DMS153 (cell line): ENCODE data around the gene MAP2K4.
"Not testable (repeated sequence)": the region's sequence is repeated elsewhere in the genome, so short reads cannot be mapped to it uniquely, and the experiment has no call there.

Experiments used
- DNase-seq: peaks from one replicate; lab custom pipeline; 2025; lab: John Stamatoyannopoulos, UW

MAP2K4 gene

DNA sequence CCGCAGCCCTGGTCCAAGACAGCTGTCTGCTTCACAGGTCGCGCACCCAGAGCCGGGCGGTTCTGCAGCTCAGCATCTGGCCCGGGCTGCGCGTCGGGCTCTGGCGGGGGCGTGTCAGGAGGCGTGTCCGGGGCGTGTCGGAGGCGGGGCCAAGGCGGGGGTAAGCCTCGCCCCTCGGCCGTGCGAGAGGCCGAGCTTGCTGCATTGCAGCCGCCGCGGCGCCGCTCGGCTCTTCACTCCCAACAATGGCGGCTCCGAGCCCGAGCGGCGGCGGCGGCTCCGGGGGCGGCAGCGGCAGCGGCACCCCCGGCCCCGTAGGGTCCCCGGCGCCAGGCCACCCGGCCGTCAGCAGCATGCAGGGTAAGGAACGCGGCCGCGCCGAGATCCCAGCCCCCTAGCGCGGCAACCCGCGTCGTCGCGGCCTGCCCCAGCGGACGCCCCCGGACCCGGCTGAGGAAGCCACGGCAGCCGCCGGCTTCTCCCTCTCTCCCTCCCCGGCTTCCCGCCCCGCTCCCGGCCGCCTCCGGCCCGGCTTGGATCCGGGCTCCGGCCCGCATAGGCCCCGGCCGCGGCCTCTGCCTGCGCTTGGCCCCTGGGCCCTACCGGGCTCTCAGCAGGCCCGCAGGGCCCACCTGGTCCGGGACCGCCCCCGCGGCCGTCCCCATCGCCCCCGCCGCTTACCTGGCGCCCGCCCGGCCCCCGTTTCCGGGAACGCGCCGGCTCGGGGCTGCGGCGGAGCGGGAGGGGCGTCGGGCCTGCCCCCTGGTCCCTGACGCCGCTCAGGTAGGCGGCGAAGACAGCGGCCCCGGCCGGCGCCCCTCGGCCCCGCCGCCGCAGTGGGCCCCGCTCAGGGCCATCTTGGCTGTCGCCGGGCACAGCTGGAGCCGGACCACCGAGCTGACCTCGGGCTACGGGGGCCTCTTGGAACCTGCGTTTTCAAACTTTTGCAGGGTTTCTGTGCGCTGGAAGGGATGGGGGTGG lies at the start of gene MAP2K4:
Gene MAP2K4 (plus strand): TSS at position 236 of the 981 bp plus-strand sequence. CDS start 10 bp downstream, at position 246.
- peak; percentile 30 for DNase-seq

DNA sequence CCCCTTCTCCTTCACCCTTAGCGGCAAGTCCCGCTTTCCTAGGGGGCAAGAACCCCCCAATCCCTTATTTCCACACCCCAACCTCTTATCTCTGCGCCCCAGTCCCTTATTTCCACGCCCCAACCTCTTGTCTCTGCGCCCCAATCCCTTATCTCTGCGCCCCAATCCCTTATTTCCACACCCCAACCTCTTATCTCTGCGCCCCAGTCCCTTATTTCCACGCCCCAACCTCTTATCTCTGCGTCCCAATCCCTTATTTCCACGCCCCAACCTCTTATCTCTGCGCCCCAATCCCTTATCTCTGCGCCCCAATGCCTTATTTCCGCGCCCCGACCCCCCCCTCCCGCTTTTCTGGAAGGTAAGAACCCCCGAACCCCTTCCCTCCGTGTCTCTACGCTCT lies 47.9 kb upstream of the MAP2K4 start:
- not testable (repeated sequence) for DNase-seq

DNA sequence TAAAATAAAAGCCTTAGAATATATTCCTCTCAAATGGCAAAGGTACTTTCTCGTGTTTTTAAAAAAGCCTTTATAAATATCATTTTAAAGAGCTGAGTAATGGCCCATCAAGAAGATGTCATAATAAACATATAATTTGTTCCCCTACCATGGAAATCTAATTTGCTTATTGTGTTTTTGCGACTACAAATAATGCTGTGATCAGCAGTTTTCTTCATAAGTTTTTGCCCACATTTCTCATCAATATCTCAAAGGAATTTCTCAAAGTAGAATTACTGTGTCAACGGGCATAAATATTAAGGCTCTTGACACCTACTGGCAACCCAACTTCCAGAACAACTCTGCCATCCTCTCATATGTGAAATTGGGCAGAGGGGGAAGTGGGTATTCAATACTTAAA lies 40.9 kb upstream of the MAP2K4 start:
- no peak for DNase-seq

DNA sequence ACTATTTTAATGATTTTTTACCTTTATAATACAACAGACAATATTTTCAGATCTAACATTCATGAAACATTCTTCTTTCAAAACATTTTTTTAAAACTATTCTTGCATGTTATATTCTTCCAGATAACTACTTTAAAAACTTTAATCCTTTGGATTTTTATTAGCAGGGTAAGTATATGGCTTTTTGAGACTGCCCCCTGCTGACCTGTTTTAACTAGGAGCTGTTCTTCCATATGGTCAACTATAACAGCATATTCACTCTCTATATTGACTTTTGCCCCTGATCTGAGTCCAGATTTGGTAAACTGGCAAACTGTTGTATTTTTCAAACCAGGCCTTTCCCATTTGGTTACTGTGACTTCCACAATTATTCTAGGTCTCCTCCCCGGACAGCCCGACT lies 39.9 kb upstream of the MAP2K4 start:
- no peak for DNase-seq

DNA sequence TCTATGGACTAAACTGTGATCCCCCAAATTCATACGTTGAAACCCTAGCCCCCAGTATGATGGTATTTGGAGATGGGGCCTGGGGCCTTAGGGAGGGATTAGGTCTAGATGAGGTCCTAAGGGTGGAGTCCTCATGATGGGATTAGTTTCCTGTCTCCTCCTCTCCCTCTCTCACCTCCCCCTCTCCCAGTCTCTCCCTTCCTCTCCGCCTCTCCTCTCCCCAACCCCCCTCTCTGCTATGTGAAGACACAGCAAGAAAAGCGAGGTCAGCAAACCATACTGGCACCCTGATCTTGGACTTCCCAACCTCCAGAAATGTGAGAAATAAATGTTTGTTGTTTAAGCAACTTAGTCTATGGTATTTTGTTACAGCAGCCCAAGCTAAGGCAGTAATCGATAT lies 38.8 kb upstream of the MAP2K4 start:
- no peak for DNase-seq

DNA sequence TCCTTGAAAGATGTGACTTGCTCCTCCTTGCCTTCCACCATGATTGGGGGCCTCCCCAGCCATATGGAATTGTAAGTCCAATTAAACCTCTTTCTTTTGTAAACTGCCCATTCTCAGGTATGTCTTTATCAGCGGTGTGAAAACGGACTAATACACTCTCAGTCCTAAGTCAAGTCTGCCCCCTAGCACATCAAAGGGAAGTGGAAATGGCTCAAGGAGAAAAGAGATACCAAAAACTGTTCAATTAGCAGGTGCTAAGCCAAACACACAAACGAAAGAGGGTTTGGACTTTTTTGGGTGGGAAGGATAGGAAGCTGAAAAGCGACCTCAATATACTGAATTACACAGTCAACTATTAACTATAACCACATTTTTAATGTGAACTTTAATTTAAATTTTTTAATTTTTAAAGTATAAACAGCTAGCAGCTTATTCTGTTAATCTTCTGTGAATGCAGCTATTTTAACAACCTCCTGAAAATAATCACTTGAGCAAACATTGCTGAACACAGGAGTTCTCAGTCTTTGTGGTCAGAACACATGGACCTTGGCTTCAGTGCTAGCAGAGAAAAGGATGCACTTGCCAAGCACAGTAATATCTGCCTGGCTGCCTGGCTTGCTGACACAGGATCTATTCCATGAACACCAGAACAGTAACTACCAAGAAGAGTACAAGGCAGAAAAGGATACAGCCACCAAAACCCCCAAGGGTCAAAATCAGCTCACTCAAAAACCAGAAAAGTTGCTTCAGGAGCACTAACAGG lies 34.3 kb upstream of the MAP2K4 start:
- no peak for DNase-seq

DNA sequence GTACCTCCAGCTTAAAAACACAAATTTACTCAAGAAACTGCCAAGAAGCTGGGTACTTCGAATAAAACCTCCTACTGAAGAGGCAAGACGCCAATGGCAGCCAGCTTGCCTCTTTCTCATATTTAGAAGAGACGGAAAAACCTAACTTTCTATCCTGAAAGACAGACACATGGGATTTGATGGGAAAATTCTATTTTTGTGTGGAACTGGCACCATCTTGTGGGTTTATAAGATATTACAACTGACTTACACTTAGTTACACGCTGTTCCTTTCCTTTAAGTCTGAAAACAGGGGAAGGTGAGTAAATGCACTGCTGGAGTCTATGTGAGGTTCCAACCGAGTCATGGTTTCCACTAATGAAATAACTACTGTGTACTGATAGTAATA lies 33.7 kb upstream of the MAP2K4 start:
- DNase-seq, result no peak

DNA sequence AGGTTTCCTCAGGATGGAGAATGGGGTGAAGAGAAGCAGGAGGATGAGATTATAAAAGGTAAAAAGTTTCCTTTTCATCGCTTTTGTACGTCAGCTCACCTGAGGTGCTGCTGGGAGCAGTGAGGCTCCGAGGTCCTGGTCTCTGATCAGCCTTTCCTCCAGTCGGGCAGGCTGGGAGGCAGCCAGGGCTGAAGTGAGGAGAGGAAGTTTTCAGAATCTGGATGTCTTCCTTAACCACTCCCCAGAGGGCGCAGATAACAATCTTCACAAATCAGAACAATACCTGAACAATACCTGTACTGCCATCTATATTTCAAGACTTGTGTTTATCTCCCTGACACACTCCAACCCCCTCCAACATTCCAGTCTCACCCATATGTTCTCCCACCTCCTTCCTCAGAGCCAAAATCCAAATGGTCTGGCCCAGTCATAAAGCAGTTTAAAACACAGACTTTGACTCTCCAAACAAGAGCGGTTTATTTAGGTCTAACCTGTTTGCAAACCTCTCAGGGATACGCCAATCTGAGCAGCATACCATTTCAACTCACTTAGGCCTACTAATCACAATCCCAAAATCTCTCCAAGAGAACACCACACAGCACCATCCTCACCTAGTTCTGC lies 30.2 kb upstream of the MAP2K4 start:
- DNase-seq, result no peak

DNA sequence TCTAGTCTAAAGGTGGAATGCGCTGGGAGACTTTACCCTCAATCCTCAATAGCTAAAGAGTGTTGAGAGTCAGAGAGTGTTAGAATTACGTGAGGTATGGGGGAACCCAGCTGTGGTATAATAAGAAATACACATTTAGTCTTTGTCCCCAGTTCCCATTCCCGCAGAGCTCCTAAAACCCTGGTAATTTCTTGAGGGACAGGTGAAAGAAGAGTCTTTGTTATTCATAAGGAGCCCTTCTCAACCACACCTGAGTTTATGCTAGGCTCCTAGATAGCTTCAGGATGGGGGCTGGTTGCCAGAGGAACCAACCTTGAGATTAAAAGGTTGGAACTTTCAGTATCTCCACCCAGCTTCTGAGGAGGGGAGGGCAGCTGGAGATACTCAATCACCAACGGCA lies 29.2 kb upstream of the MAP2K4 start:
- no peak for DNase-seq

DNA sequence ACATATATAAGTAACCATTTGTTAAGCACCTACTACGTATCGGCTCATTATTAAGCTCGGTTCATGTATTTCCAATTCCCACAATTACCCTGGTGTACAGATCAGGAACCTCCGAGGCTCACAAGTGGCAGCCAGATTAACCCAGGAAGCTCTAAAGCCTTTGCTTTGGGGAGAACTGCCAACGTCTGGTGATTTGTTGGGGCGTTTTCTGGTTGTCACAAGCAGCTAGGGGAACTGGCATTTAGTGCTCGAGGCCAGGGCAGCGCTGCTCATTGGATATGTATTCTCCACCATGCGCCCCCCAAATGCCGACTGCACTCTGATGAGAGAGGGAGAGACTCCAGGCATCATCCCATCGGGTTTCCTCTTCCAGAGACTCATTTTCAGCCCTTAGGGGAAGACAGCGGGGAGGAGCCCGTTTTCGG lies 23.9 kb upstream of the MAP2K4 start:
- DNase-seq, result no peak

DNA sequence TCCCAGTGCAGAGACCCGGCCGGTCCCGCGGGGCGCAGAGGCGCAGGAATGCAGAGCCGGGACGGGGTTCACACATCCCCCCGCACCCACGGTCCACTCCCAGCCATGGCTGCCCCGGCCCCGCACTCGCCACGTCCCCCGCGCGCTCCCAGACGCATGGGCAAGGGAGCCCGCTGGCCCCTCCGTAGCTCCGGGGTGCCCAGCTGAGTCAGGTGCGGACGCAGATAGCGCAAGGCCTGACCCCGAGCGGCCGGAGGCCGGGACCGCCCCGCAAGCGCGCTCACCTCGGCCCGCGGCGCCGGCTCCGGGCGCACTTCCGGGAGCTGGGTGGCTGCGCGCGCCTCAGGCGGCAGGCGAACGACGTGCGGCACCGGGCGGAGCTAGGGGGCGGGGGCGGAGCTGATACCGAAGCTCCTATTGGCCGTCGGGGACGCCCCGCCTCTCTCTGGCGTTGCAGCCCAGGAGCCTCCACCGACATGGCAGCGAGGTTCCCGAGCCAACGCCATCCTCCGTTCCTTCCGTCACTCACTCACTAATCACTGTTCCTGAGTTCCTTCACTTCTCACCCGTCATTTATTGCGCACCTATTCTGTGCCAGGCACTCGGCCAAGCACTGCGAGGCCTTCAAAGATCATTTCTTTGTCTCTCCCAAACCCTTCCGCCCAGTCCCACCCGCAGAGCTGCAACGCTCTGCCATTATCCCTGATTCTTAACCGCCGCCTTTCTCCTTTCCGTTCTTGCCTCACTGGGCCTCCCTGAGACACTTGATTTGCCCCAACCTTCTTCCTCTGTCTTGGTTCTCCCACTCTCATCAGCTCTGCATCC lies 23.3 kb upstream of the MAP2K4 start, which contains the start of gene ZNF18:
Gene ZNF18 (minus strand): TSS at position 329 of the 825 bp plus-strand sequence. CDS start 4,646 bp downstream, outside the sequence.
- peak; percentile 63 for DNase-seq

DNA sequence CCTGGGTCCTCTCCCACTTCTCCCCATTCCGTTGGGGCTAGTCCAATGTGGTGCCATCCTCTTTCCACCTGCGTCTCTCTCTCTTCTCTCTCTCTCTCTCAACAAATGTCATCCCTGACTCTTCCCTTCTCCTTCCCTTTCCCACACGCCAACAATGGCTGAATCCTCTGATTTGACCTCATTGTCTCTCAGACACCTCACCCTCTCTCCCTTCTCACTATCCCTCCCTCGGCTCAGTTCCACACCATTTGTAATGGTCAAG lies 22.8 kb upstream of the MAP2K4 start:
- DNase-seq, result no peak

DNA sequence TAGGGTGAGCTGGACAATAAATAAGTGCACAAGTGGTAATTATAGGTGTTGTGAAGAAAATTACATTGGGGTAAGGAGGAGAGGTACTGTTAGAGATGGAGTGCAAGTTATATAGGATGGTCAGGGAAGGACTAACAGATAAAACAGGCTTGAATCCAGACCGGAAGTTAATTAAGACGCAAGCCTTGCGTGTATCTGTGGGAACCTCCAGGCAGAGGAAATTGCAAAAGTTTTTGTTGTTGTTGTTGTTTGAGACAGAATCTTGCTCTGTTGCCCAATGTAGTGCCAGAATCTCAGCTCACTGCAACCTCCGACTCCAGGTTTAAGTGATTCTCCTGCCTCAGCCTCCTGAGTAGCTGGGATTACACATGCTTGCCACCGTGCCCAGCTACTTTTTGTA lies 21.0 kb upstream of the MAP2K4 start:
- no peak for DNase-seq

DNA sequence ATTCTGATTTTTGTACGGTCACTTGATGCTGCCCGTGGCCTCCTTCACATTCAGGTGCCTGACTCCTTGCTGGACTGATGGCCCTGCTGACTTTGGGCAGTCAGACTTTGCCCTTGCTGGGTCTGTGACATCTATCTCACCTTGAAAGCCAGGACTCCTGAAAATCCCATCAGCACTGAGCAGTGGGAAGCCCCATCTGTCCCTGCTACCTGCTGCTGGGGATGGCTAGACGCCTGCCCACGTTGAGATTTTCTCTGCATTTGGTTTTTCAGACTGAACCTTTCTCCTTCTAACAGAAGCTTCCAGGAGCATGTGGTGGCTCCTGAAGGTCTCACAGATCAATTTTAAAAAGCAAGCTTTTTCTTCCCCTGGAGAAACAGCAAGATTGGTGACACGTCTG lies 13.2 kb upstream of the MAP2K4 start:
- no peak for DNase-seq

DNA sequence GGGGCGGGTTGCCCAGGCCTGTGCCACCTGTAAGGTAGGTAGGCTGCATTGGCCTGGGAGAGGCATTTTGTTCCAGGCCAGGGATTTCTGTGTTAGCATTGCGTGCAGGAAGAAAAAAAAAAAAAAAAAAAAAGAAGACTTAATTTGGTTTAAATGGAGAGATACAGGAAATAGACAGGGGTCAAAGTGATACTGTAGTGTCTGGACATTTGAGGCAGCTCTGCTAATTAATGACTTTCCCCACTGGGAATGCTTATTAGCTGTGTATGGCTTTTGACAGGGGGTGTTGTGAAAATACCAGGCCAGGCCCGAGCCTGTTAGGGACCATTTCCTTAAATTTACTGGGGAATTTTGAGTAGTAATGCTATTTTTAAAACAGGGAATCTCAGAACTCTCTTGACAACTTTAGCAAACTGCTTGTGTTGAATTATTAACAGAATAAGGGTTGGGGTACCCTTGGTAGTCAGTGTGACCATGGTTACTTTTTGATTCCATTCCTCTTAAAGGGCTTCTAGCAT lies 1.0 kb downstream of the MAP2K4 start:
- no peak for DNase-seq

DNA sequence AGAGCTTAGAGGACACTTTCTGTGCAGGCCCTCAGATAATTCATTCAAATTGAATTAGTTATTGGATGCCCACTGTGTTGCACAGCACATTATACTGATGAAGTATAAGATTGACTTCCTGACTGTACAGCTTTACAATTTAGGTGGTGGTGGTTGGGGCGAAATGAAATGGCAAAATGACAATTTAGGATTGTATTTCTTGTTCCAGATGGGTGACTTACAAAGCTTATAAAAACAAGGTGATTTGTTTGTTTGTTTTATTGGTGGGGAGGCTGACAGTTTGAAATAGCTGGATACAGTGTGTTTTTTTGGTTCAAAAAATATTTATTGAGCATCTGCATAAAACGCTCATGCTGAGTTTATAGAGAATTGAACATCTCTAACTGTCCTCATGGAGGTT lies 1.6 kb downstream of the MAP2K4 start:
- DNase-seq, result no peak

DNA sequence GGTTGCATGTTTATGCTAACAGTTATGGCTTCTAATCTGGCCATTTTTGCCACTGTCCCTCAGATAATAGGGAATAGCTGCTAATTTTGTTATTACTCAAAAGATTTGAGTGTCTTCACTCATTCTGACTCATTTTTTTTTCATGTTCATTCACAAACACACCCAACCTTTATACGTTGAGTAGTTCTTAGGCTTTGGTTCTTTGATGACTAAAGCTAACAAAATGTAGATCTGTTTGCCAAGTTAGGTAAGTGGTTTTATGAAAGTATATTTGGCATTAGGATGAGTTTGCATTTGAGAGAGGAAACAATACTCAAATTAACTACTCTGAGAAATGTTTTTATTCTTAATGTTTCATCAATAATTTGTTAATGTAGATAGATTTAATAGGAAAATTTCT lies 3.6 kb downstream of the MAP2K4 start:
- no peak for DNase-seq

DNA sequence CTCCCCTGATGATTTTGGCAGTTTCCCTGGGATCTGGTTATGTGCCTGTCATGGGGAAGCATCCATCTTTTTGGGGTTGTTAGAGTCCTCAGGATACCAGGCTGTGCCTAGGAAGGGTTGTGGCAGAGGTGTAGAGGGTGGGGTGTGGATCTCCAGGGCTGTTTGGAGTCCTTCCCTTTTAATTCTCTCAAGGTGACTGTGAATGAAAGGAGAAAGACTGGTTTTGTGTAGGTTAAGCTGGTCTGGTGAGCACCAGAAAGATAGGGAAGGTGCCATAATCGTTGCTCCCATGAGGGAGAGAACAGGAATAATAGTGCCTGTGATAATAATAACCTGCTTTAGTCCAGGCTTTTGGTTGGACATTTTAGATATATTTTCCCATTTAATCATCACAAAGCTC lies 7.0 kb downstream of the MAP2K4 start:
- no peak for DNase-seq

DNA sequence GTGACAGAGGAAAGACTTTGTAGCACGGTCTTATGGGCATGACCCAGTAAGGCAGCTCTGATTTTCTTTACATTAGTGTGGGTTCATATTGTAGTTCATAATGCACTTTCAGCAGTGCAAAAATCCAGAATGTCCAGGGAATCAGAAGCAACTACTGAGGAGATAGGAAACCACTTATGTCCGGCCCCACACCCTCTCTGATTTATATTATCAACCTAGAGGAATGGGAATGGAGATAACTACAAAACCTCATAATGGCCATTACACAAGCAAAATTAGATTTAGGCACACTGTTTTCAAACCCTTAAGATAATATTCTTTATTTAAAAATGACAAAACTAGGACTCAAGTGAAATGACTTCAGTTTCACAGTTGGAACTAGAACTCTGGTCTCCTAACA lies 7.9 kb downstream of the MAP2K4 start:
- no peak for DNase-seq

DNA sequence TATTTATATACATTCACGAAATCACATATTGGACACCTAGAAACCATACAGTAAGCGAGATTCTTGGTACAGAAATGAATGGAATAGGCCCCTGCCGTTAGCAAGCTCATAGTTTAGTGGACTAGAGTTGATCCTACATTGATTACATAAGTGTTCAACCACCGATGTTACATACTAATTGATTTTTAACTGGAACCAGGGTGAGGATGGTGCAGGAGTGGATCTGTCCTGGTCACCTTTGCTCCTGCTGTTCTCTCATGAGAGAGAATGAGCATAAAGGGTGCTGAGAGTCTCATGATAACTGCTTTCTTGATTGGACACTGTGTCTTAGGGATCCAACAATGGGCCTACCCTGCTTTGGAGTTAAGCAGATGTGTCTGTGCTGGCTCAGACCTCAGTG lies 13.9 kb downstream of the MAP2K4 start:
- no peak for DNase-seq

DNA sequence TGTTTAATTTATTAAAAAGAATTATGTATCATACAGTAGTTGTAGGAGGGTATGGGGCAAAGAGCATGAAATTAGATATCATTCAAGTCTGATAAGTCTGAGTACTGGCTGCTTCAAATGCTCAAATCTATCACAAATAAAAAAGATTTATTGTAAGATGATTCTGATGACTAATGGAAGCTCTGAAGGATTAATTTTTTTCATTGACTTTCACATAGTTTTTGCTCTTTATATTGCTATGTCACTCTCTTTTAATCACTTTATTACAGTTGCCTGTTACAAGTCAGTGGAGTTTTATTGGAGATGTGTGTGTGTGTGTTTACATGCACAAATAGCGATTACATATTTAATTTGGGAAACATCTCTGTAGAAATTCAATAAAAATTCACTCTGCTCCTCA lies 15.0 kb downstream of the MAP2K4 start:
- no peak for DNase-seq

DNA sequence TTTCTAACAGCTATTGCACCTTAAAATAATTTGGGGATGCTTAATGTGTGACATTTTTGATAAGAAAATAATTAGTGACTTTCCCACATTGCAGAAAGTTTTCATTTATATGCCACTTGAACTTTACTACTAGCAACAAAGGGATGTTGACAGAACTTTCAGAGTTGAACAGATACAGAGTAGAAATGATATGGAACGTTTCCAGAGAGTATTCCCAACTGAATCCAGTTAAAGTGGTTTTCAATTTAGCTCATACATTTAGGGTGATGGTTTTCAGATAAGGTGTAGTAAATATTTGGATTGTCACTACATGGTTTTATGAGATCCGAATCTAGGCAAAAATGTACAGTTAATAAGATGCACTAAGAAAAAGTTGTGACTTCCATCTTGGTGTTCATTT lies 17.3 kb downstream of the MAP2K4 start:
- DNase-seq, result no peak
